IPS-18c (cell line): ENCODE results near the gene GRID1.
A peak's percentile ranks its signal among the peaks of the same experiment; 100 is the strongest.

Source experiments
- H3K4me3 ChIP-seq: 2 replicates; pipeline ENCODE4 v1.7.0; 2013; ENCODE audit warnings: low read depth, mild to moderate bottlenecking, low read length, moderate library complexity; ENCODE audit not compliant: insufficient read depth
- H3K9me3 ChIP-seq: one replicate; pipeline ENCODE4 v1.6.1; 2013; ENCODE audit warnings: mild to moderate bottlenecking, low read length, moderate library complexity; ENCODE audit not compliant: control insufficient read depth, insufficient read depth

Gene GRID1

GRCh38 chr10:86284355-86285105 lies 82.1 kb downstream of the GRID1 start:
- H3K4me3 ChIP-seq = no peak overlapping the region
- no peaks in the 10 kb centered on the region for H3K9me3 ChIP-seq

- Histone ChIP-seq H3K4me3 (no peak overlapping the region), H3K9me3 (no peaks in the 10 kb centered on the region)
These were observed 82.9 kb downstream of the GRID1 start for GRCh38 chr10:86283466-86284287.

GRCh38 chr10:86282664-86283465 lies 83.7 kb downstream of the GRID1 start:
- Histone ChIP-seq H3K9me3 (no peaks in the 10 kb centered on the region), H3K4me3 (no peak overlapping the region)

- no peaks in the 10 kb centered on the region for H3K9me3 ChIP-seq
- H3K4me3 ChIP-seq = no peak overlapping the region
These were observed 85.2 kb downstream of the GRID1 start for GRCh38 chr10:86281396-86281795.

GRCh38 chr10:86269332-86269731 lies 97.3 kb downstream of the GRID1 start:
- H3K4me3 ChIP-seq = no peak overlapping the region
- H3K9me3 ChIP-seq = peaks cover 2% of the 10 kb centered on the region

- Histone ChIP-seq H3K9me3 (peaks cover 2% of the 10 kb centered on the region), H3K4me3 (no peak overlapping the region)
These were observed 99.1 kb downstream of the GRID1 start for GRCh38 chr10:86267286-86268195.

GRCh38 chr10:86266446-86267242 lies 100.0 kb downstream of the GRID1 start:
- Histone ChIP-seq H3K4me3 (no peak overlapping the region), H3K9me3 (peaks cover 2% of the 10 kb centered on the region)

GRCh38 chr10:86265895-86266259 lies 100.7 kb downstream of the GRID1 start:
- H3K4me3 ChIP-seq = no peak overlapping the region
- H3K9me3 ChIP-seq = peaks cover 2% of the 10 kb centered on the region

GRCh38 chr10:86265236-86265894 lies 101.2 kb downstream of the GRID1 start:
- no peak overlapping the region for H3K4me3 ChIP-seq
- H3K9me3 ChIP-seq = peaks cover 2% of the 10 kb centered on the region

GRCh38 chr10:86264481-86265231 lies 101.9 kb downstream of the GRID1 start:
- Histone ChIP-seq H3K9me3 (peaks cover 2% of the 10 kb centered on the region), H3K4me3 (no peak overlapping the region)

GRCh38 chr10:86263907-86264306 lies 102.7 kb downstream of the GRID1 start:
- peaks cover 2% of the 10 kb centered on the region for H3K9me3 ChIP-seq
- no peak overlapping the region for H3K4me3 ChIP-seq

GRCh38 chr10:86263209-86263608 lies 103.4 kb downstream of the GRID1 start:
- H3K4me3 ChIP-seq = no peak overlapping the region
- H3K9me3 ChIP-seq = peaks cover under 1% of the 10 kb centered on the region

GRCh38 chr10:86262688-86263181 lies 103.9 kb downstream of the GRID1 start:
- H3K9me3 ChIP-seq = no peaks in the 10 kb centered on the region
- peak overlapping the region; percentile 15; the same call in 1 of the 2 replicates for H3K4me3 ChIP-seq

GRCh38 chr10:86261941-86262687 lies 104.5 kb downstream of the GRID1 start:
- H3K9me3 ChIP-seq = no peaks in the 10 kb centered on the region
- no peak overlapping the region for H3K4me3 ChIP-seq
